GM23338 (cell line): ENCODE measurements around the gene PDE1C. TPM values are rescaled to one million over a fixed set of nuclear protein-coding genes. Genes with fewer than 3 reads are reported as not detected.

Source experiments
- ATAC-seq: fragments of 200-7000 bp; cut with Tn5 transposase; 3 replicates; pipeline ENCODE4 v1.9.1; 2020
- DNase-seq: peaks from one replicate; pipeline ENCODE4 v3.0.0-alpha.2; 2015; ENCODE audit warnings: low spot score
- H2AFZ ChIP-seq: fragments of 200-600 bp; sonication (generic); 2 replicates; pipeline ENCODE4 v1.8.0; 2016; ENCODE audit warnings: antibody characterized with exemption, mild to moderate bottlenecking, moderate library complexity
- H3F3A ChIP-seq: fragments of 200-600 bp; sonication (generic); replicated peaks from 2 replicates; pipeline ENCODE4 v1.8.0; 2017; ENCODE audit warnings: antibody characterized with exemption, mixed run types, low read depth
- H3K27ac ChIP-seq: fragments of 200-600 bp; sonication (generic); 2 replicates; pipeline ENCODE4 v1.6.1; 2016; ENCODE audit warnings: low read depth
- H3K27me3 ChIP-seq: fragments of 200-600 bp; sonication (generic); 2 replicates; pipeline ENCODE4 v1.8.0; 2016; ENCODE audit warnings: mild to moderate bottlenecking, mixed run types, moderate library complexity; ENCODE audit not compliant: insufficient read depth
- H3K36me3 ChIP-seq: fragments of 200-600 bp; sonication (generic); 2 replicates; pipeline ENCODE4 v1.8.0; 2016; ENCODE audit warnings: mild to moderate bottlenecking; ENCODE audit not compliant: insufficient read depth
- H3K4me1 ChIP-seq: fragments of 200-600 bp; sonication (generic); 2 replicates; pipeline ENCODE4 v1.8.0; 2016; ENCODE audit warnings: mild to moderate bottlenecking, moderate library complexity; ENCODE audit not compliant: insufficient read depth
- H3K4me2 ChIP-seq: fragments of 200-600 bp; sonication (generic); 2 replicates; pipeline ENCODE4 v1.7.1; 2017; ENCODE audit warnings: mixed run types
- H3K4me3 ChIP-seq: fragments of 200-600 bp; sonication (generic); 2 replicates; pipeline ENCODE4 v1.6.1; 2016; ENCODE audit warnings: mixed run types
- H3K79me2 ChIP-seq: fragments of 200-600 bp; sonication (generic); replicated peaks from 2 replicates; pipeline ENCODE4 v1.8.0; 2017; ENCODE audit warnings: mild to moderate bottlenecking; ENCODE audit not compliant: insufficient read depth
- H3K9me2 ChIP-seq: fragments of 200-600 bp; sonication (generic); 2 replicates; pipeline ENCODE4 v1.8.0; 2017; ENCODE audit not compliant: insufficient read depth
- H4K20me1 ChIP-seq: fragments of 200-600 bp; sonication (generic); replicated peaks from 2 replicates; pipeline ENCODE4 v1.8.0; 2017; ENCODE audit warnings: mild to moderate bottlenecking; ENCODE audit not compliant: insufficient read depth
- H3K27ac Mint-ChIP-seq: 2 replicates; pipeline ENCODE4 v1.8.0; 2020; ENCODE audit warnings: inconsistent platforms, mild to moderate bottlenecking, moderate library complexity, mixed read lengths
- H3K27me3 Mint-ChIP-seq: 3 replicates; pipeline ENCODE4 v1.8.0; 2022; ENCODE audit warnings: low read depth, mild to moderate bottlenecking, moderate library complexity, mixed read lengths, inconsistent platforms; ENCODE audit not compliant: insufficient read depth, poor library complexity
- H3K36me3 Mint-ChIP-seq: 3 replicates; pipeline ENCODE4 v1.8.0; 2021; ENCODE audit warnings: low read depth, mild to moderate bottlenecking, inconsistent platforms, moderate library complexity, mixed read lengths
- H3K4me1 Mint-ChIP-seq: 3 replicates; pipeline ENCODE4 v1.8.0; 2020; ENCODE audit warnings: mild to moderate bottlenecking, inconsistent platforms, mixed read lengths
- H3K4me3 Mint-ChIP-seq: 3 replicates; pipeline ENCODE4 v1.8.0; 2021; ENCODE audit warnings: moderate library complexity, mild to moderate bottlenecking, inconsistent platforms, mixed read lengths
- H3K9me3 Mint-ChIP-seq: 3 replicates; pipeline ENCODE4 v1.8.0; 2020; ENCODE audit warnings: moderate library complexity, mild to moderate bottlenecking, inconsistent platforms, mixed read lengths
- EZH2 ChIP-seq: fragments of 200-600 bp; sonication (generic); IDR thresholded peaks from one replicate; pipeline ENCODE4 v1.8.0; 2017; ENCODE audit warnings: antibody characterized with exemption, mild to moderate bottlenecking, low read depth; ENCODE audit not compliant: unreplicated experiment
- NANOG ChIP-seq: IDR thresholded peaks from 2 replicates; pipeline ENCODE4 v1.6.1; 2016; ENCODE audit warnings: antibody characterized with exemption, borderline replicate concordance
- polyA plus RNA-seq: library from polyadenylated mRNA; unstranded; fragments of >200 nt; fragmentation: Nextera tagmentation; extraction: Ambion mirVana; gene quantifications from 2 replicates; pipeline ENCODE4 v1.2.1, GENCODE V29; 2016
- total RNA-seq: library from RNA; depleted of rRNA; stranded (reverse); fragments of >200 nt; shearing (Covaris generic); gene quantifications from 2 replicates; pipeline ENCODE4 v1.2.3, GENCODE V29; 2014
- TF ChIP-seq, protein P1 (sequence below): IDR thresholded peaks from one replicate; pipeline ENCODE4 v1.6.1; 2018; ENCODE audit warnings: antibody characterized with exemption; ENCODE audit not compliant: unreplicated experiment

Gene PDE1C
- total and polyA plus RNA-seq, 2 experiments from 2014 or later, result 0.28 TPM; not detected in 1

GRCh38 chr7:31874631-31875386 is 195.4 kb downstream of the PDE1C start:
- H3K36me3 Mint-ChIP-seq, result no peaks in the 10 kb centered on the region
- peaks cover 4% of the 10 kb centered on the region; the same call in 2 of the 3 replicates for H3K4me1 Mint-ChIP-seq
- Histone ChIP-seq H3K9me2 (no peaks in the 10 kb centered on the region; the same call in 1 of the 2 replicates), H3K79me2 (no peaks in the 10 kb centered on the region), H3K27me3 (no peaks in the 10 kb centered on the region), H4K20me1 (no peaks in the 10 kb centered on the region), H3F3A (no peaks in the 10 kb centered on the region), H3K27ac (no peak overlapping the region), H3K4me3 (no peak overlapping the region), H3K36me3 (no peaks in the 10 kb centered on the region), H3K4me2 (no peak overlapping the region), H3K4me1 (no peaks in the 10 kb centered on the region), H2AFZ (peak overlapping the region; percentile 64; the same call in 1 of the 2 replicates)
- H3K9me3 Mint-ChIP-seq, result no peaks in the 10 kb centered on the region
- no peak for ATAC-seq
- no peak for DNase-seq
- peaks cover 5% of the 10 kb centered on the region for H3K27me3 Mint-ChIP-seq
- TF ChIP-seq EZH2, result no peak
- no peak for TF ChIP-seq NANOG
- H3K4me3 Mint-ChIP-seq, result no peak overlapping the region
- no peak overlapping the region for H3K27ac Mint-ChIP-seq

GRCh38 chr7:31873816-31874597 is 196.2 kb downstream of the PDE1C start:
- Mint-ChIP-seq H3K27me3 (peaks cover 5% of the 10 kb centered on the region), H3K36me3 (no peaks in the 10 kb centered on the region), H3K27ac (no peak overlapping the region), H3K4me1 (peaks cover 4% of the 10 kb centered on the region; the same call in 2 of the 3 replicates), H3K9me3 (no peaks in the 10 kb centered on the region), H3K4me3 (no peak overlapping the region)
- Histone ChIP-seq H3K4me1 (no peaks in the 10 kb centered on the region), H3K4me3 (no peak overlapping the region), H3K27ac (no peak overlapping the region), H3K9me2 (no peaks in the 10 kb centered on the region; the same call in 1 of the 2 replicates), H3K27me3 (no peaks in the 10 kb centered on the region), H3K36me3 (no peaks in the 10 kb centered on the region), H3K79me2 (no peaks in the 10 kb centered on the region), H4K20me1 (no peaks in the 10 kb centered on the region), H2AFZ (no peak overlapping the region), H3K4me2 (no peak overlapping the region), H3F3A (no peaks in the 10 kb centered on the region)
- no peak for DNase-seq
- no peak for TF ChIP-seq EZH2
- TF ChIP-seq, protein P1, sequence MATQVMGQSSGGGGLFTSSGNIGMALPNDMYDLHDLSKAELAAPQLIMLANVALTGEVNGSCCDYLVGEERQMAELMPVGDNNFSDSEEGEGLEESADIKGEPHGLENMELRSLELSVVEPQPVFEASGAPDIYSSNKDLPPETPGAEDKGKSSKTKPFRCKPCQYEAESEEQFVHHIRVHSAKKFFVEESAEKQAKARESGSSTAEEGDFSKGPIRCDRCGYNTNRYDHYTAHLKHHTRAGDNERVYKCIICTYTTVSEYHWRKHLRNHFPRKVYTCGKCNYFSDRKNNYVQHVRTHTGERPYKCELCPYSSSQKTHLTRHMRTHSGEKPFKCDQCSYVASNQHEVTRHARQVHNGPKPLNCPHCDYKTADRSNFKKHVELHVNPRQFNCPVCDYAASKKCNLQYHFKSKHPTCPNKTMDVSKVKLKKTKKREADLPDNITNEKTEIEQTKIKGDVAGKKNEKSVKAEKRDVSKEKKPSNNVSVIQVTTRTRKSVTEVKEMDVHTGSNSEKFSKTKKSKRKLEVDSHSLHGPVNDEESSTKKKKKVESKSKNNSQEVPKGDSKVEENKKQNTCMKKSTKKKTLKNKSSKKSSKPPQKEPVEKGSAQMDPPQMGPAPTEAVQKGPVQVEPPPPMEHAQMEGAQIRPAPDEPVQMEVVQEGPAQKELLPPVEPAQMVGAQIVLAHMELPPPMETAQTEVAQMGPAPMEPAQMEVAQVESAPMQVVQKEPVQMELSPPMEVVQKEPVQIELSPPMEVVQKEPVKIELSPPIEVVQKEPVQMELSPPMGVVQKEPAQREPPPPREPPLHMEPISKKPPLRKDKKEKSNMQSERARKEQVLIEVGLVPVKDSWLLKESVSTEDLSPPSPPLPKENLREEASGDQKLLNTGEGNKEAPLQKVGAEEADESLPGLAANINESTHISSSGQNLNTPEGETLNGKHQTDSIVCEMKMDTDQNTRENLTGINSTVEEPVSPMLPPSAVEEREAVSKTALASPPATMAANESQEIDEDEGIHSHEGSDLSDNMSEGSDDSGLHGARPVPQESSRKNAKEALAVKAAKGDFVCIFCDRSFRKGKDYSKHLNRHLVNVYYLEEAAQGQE, result no peak
- ATAC-seq, result no peak
